Left hindlimb (tissue), 1 donor: ENCODE data around the gene TRDN.
"Not testable (repeated sequence)": the region's sequence is repeated elsewhere in the genome, so short reads cannot be mapped to it uniquely, and the experiment has no call there.

Source experiments
- DNase-seq: peaks from one replicate; pipeline ENCODE4 v3.0.0-alpha.2; 2018

The TRDN gene

GRCh38 chr6:123497025-123497424 is 139.7 kb downstream of the TRDN start:
- no peak for DNase-seq

GRCh38 chr6:123489589-123489988 is 147.2 kb downstream of the TRDN start:
- DNase-seq = no peak

GRCh38 chr6:123480986-123481385 is 155.8 kb downstream of the TRDN start:
- DNase-seq = no peak

- not testable (repeated sequence) for DNase-seq
Observed at GRCh38 chr6:123472025-123472702, 164.6 kb downstream of the TRDN start.

- DNase-seq = no peak
Observed at GRCh38 chr6:123467392-123467791, 169.4 kb downstream of the TRDN start.

GRCh38 chr6:123462152-123462551 is 174.6 kb downstream of the TRDN start:
- DNase-seq = no peak

GRCh38 chr6:123458218-123458617 is 178.5 kb downstream of the TRDN start:
- no peak for DNase-seq

GRCh38 chr6:123456836-123457235 is 179.9 kb downstream of the TRDN start:
- no peak for DNase-seq

- DNase-seq = no peak
Observed at GRCh38 chr6:123454448-123454847, 182.3 kb downstream of the TRDN start.

GRCh38 chr6:123453071-123453470 is 183.7 kb downstream of the TRDN start:
- DNase-seq = not testable (repeated sequence)

GRCh38 chr6:123448306-123448884 is 188.4 kb downstream of the TRDN start:
- no peak for DNase-seq

- DNase-seq = no peak
Observed at GRCh38 chr6:123447315-123447937, 189.3 kb downstream of the TRDN start.

- no peak for DNase-seq
Observed at GRCh38 chr6:123439371-123439770, 197.4 kb downstream of the TRDN start.

GRCh38 chr6:123434186-123434585 is 202.6 kb downstream of the TRDN start:
- DNase-seq = no peak

GRCh38 chr6:123430970-123431369 is 205.8 kb downstream of the TRDN start:
- DNase-seq = no peak

- DNase-seq = no peak
Observed at GRCh38 chr6:123427008-123427407, 209.7 kb downstream of the TRDN start.

GRCh38 chr6:123423130-123423529 is 213.6 kb downstream of the TRDN start:
- no peak for DNase-seq

- no peak for DNase-seq
Observed at GRCh38 chr6:123420512-123420911, 216.2 kb downstream of the TRDN start.

GRCh38 chr6:123418071-123418470 is 218.7 kb downstream of the TRDN start:
- DNase-seq = no peak

GRCh38 chr6:123417535-123417934 is 219.2 kb downstream of the TRDN start:
- DNase-seq = no peak

GRCh38 chr6:123415844-123416468 is 220.8 kb downstream of the TRDN start:
- peak; percentile 32 for DNase-seq

- no peak for DNase-seq
Observed at GRCh38 chr6:123404975-123405374, 231.8 kb downstream of the TRDN start.

- no peak for DNase-seq
Observed at GRCh38 chr6:123402052-123402451, 234.7 kb downstream of the TRDN start.

- DNase-seq = no peak
Observed at GRCh38 chr6:123398072-123398471, 238.7 kb downstream of the TRDN start.
